ENCODE results near the gene RAB6D. TPM values are rescaled to one million over a fixed set of nuclear protein-coding genes. Genes with fewer than 3 reads are reported as not detected.
"Not testable (repeated sequence)": the region's sequence is repeated elsewhere in the genome, so short reads cannot be mapped to it uniquely, and the experiment has no call there.

Gene RAB6D
- total and polyA plus RNA-seq, 2 of the 13 experiments (the other 11 are each of a cell fraction or from before 2014, with no cell fraction given): 0.01 TPM; not detected in 1

- TF ChIP-seq HBP1 (CRISPR knock-in tag; IDR thresholded peaks at IDR 0.05; ENCODE audit: low read depth) (no peak), CREBL2 (CRISPR knock-in tag; IDR thresholded peaks at IDR 0.05; ENCODE audit: borderline replicate concordance) (no peak), DMAP1 (CRISPR knock-in tag; IDR thresholded peaks at IDR 0.05) (no peak), ZFP37 (CRISPR knock-in tag; IDR thresholded peaks at IDR 0.05; ENCODE audit: borderline replicate concordance) (no peak)
Observed at GRCh38 chr2:131365452-131365851, 1.5 kb upstream of the RAB6D start (continued).

GRCh38 chr2:131363213-131363612 is 755 bp downstream of the RAB6D start:
- H3K36me3 ChIP-seq (replicated peaks in 1 of 2; ENCODE audit: control insufficient read depth in 1 of 2, insufficient read depth in 2 of 2, low read length in 2 of 2); CTCF ChIA-PET (ENCODE audit: low intra/inter-chr PET ratio, low total read pairs); H3K4me3 ChIP-seq (replicated peaks in 1 of 3; ENCODE audit: insufficient read depth in 1 of 3, low read depth in 2 of 3, low read length in 3 of 3); in situ Hi-C loops (cut with HindIII; ENCODE audit: extremely low pct_ligation_motif_present, low pct_unique_long_range_greater_than_20kb); H3K79me2 ChIP-seq (ENCODE audit: insufficient read depth, low read length); intact Hi-C loops (cut with micrococcal nuclease; ENCODE audit: unreplicated experiment); ATAC-seq; H3K4me2 ChIP-seq (ENCODE audit: low read depth, low read length); H3K9ac ChIP-seq (ENCODE audit: insufficient read depth, low read depth, low read length); BruUV-seq (replicated peaks); POLR2A ChIA-PET; H3K27ac ChIP-seq (ENCODE audit: extremely low read length, insufficient read depth, low read length); H3K9me3 ChIP-seq (ENCODE audit: low read length); H3K4me1 ChIP-seq (ENCODE audit: insufficient read depth, low read length); H2AFZ ChIP-seq (ENCODE audit: low read length); H4K20me1 ChIP-seq (ENCODE audit: insufficient read depth, low read length); DNase-seq (ENCODE audit: low spot score); TF ChIP-seq CREB1 (CRISPR knock-in tag; IDR thresholded peaks at IDR 0.05): not testable (repeated sequence)
- peaks cover 0 to 16% of the 10 kb centered on the region in 2 experiments; a peak in 3 of 5 replicates for H3K27me3 ChIP-seq (ENCODE audit: control insufficient read depth in 1 of 2, insufficient read depth in 2 of 2, low read length in 2 of 2)
- 0 out of 2 replicates have a peak, but pooled peaks have one; percentile 12 for TF ChIP-seq CREB1 (IDR thresholded peaks at IDR 0.05)
- 29% methylated on average over 7 of the region's 12 CpGs for WGBS (ENCODE audit: low lambda C conversion rate)
- FAIRE-seq: peak; percentile 37
